MG63 (cell line): ENCODE results near the gene HMG20A. TPM values are rescaled to one million over a fixed set of nuclear protein-coding genes. Genes with fewer than 3 reads are reported as not detected.

ENCODE experiments used
- DNase-seq: peaks from one replicate; pipeline ENCODE4 v3.0.0-alpha.2; 2020
- H3K27me3 ChIP-seq: fragments of 250-450 bp; sonication (Bioruptor Pico); 2 replicates; pipeline ENCODE4 v1.5.1; 2020; ENCODE audit warnings: mild to moderate bottlenecking, moderate library complexity
- H3K36me3 ChIP-seq: fragments of 250-450 bp; sonication (Bioruptor Pico); 2 replicates; pipeline ENCODE4 v1.5.1; 2020; ENCODE audit warnings: mild to moderate bottlenecking, moderate library complexity
- H3K4me3 ChIP-seq: fragments of 250-450 bp; sonication (Bioruptor Pico); 2 replicates; pipeline ENCODE4 v1.5.1; 2020; ENCODE audit warnings: mild to moderate bottlenecking, moderate library complexity
- H3K9me3 ChIP-seq: fragments of 250-450 bp; sonication (Bioruptor Pico); 2 replicates; pipeline ENCODE4 v1.5.1; 2020; ENCODE audit warnings: mild to moderate bottlenecking, moderate library complexity
- total RNA-seq: library from RNA; depleted of rRNA; stranded (reverse); fragments of >200 nt; shearing (Covaris generic); gene quantifications from 2 replicates; pipeline ENCODE4 v1.2.3, GENCODE V29; 2014; ENCODE audit warnings: low replicate concordance

Gene HMG20A
- total RNA-seq, 1 experiment from 2014 or later, result 6.8 TPM

GRCh38 chr15:77513226-77513625 is 92.5 kb downstream of the HMG20A start:
- Histone ChIP-seq H3K9me3 (no peaks in the 10 kb centered on the region; the same call in 1 of the 2 replicates), H3K36me3 (no peaks in the 10 kb centered on the region), H3K27me3 (no peaks in the 10 kb centered on the region), H3K4me3 (no peak overlapping the region)
- no peak for DNase-seq

GRCh38 chr15:77514641-77515402 is 94.1 kb downstream of the HMG20A start:
- H3K4me3 ChIP-seq, result no peak overlapping the region
- no peaks in the 10 kb centered on the region for H3K36me3 ChIP-seq
- DNase-seq, result no peak
- H3K9me3 ChIP-seq, result no peaks in the 10 kb centered on the region; the same call in 1 of the 2 replicates
- no peaks in the 10 kb centered on the region for H3K27me3 ChIP-seq

DNA sequence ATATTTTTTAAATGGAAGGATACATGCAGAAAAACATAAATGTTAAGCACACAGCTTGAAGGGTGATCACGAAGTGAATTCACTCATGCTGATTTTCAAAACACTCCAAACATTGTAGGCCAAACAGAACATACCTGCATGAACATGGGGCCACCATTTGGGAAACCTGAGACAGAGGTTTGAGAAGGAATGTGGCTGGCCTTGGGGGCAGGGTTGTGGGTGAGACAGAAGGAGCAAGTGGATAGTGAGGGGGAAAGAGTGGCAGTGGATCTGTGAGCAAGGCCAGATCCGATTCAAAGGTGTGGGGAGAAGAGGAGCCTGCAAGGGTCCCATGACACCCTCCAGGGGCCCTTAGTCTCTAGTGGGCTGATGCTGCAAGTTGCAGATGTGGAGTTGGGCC is 94.9 kb downstream of the HMG20A start:
- no peaks in the 10 kb centered on the region for H3K27me3 ChIP-seq
- DNase-seq, result no peak
- H3K4me3 ChIP-seq, result no peak overlapping the region
- H3K9me3 ChIP-seq, result no peaks in the 10 kb centered on the region; the same call in 1 of the 2 replicates
- no peaks in the 10 kb centered on the region for H3K36me3 ChIP-seq

- Histone ChIP-seq H3K4me3 (no peak overlapping the region), H3K27me3 (no peaks in the 10 kb centered on the region), H3K36me3 (no peaks in the 10 kb centered on the region), H3K9me3 (no peaks in the 10 kb centered on the region; the same call in 1 of the 2 replicates)
- DNase-seq, result peak; percentile 77
These were observed 95.4 kb downstream of the HMG20A start for GRCh38 chr15:77516076-77516475.

GRCh38 chr15:77516786-77517185 is 96.1 kb downstream of the HMG20A start:
- no peaks in the 10 kb centered on the region for H3K9me3 ChIP-seq
- no peak overlapping the region for H3K4me3 ChIP-seq
- H3K36me3 ChIP-seq, result no peaks in the 10 kb centered on the region
- DNase-seq, result no peak
- H3K27me3 ChIP-seq, result no peaks in the 10 kb centered on the region

GRCh38 chr15:77517579-77517978 is 96.9 kb downstream of the HMG20A start:
- Histone ChIP-seq H3K9me3 (no peaks in the 10 kb centered on the region), H3K27me3 (no peaks in the 10 kb centered on the region), H3K4me3 (no peak overlapping the region), H3K36me3 (no peaks in the 10 kb centered on the region)
- DNase-seq, result no peak

DNA sequence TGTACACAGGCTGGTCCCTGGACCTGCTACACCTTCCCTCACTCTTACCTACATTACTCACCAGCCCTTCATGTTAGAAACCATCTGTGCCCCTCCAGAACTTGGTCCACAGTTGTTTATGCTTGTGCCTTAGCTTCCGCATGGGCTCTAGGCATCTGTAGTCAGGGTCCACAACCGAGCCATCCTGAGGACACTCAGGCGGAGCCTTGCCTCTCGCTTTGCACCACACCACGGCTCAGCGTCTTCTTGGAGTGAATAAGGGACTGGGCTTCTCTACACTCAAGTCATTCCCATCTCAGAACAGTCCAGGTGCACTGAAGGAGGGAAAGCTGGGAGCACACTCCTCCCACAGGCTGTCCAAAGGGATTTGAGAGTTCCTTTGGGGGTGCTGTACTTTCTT is 97.8 kb downstream of the HMG20A start:
- Histone ChIP-seq H3K27me3 (no peaks in the 10 kb centered on the region), H3K4me3 (no peak overlapping the region), H3K36me3 (no peaks in the 10 kb centered on the region), H3K9me3 (no peaks in the 10 kb centered on the region)
- no peak for DNase-seq

DNA sequence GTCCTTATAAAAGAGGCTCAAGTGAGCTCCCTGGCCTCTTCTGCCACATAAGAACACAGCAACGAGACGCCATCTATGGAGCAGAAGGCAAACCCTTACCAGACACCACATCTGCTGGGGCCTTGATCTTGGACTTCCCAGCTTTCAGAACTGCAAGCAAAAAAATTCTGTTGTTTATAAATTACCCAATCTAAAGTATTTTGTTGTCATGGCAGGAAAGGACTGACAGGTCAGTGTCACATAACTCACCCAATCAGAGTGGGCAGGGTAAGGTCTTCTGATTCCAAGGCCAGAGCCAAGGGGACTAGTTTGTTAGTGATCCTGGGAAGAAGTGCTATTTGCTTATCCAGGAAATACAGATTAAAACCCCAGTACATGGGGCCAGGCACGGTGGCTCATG is 98.9 kb downstream of the HMG20A start:
- Histone ChIP-seq H3K36me3 (no peaks in the 10 kb centered on the region), H3K4me3 (no peak overlapping the region)

DNA sequence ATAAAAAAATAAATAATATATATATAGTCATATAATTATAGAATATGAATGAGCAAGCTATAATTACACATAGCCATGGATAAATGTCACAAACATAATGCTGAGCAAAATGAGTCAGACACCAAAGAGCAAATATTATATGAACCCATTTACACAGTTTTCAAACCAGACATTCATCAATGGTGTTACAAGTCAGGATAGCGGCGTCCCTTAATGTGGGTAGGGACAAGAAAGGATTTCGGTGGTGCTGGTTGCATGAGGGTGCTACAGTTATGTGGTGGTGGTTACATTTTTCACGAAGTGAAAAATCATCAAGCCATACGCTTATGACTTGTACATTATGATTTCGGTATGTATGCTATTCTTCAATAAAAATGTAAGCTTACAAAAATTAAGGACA is 100.5 kb downstream of the HMG20A start:
- no peaks in the 10 kb centered on the region for H3K36me3 ChIP-seq
- no peaks in the 10 kb centered on the region for H3K27me3 ChIP-seq
- no peak overlapping the region for H3K4me3 ChIP-seq
- H3K9me3 ChIP-seq, result no peaks in the 10 kb centered on the region
- DNase-seq, result no peak

More for the DNA sequence above, 98.9 kb downstream of the HMG20A start:
- H3K27me3 ChIP-seq, result no peaks in the 10 kb centered on the region
- H3K9me3 ChIP-seq, result no peaks in the 10 kb centered on the region
- no peak for DNase-seq

DNA sequence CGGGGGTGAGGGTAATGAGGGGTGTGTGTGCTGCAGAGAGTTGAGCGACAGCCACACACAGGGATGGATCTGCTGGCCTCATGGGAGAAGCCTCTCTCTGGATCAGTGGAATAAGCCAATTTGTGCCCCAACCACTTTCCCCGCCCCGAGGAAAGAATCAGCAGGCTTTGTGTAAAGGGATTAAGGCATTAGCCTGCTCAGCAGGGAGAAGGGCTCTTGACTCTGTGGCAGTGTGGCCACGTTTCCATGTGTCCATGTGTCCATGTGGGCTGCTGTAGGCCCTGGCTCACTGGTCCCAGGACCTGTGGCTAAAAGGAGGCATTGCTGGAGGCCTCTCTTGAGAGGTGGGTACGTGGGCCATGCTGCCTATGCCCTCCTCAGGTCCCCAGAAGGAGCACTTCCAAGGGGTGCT is 104.7 kb downstream of the HMG20A start:
- no peak for DNase-seq
- Histone ChIP-seq H3K9me3 (no peaks in the 10 kb centered on the region), H3K36me3 (no peaks in the 10 kb centered on the region), H3K27me3 (no peaks in the 10 kb centered on the region), H3K4me3 (no peak overlapping the region)

GRCh38 chr15:77525907-77526594 is 105.4 kb downstream of the HMG20A start:
- Histone ChIP-seq H3K4me3 (no peak overlapping the region), H3K9me3 (no peaks in the 10 kb centered on the region), H3K36me3 (no peaks in the 10 kb centered on the region), H3K27me3 (no peaks in the 10 kb centered on the region)
- no peak for DNase-seq

GRCh38 chr15:77526595-77527163 is 106.0 kb downstream of the HMG20A start:
- Histone ChIP-seq H3K36me3 (no peaks in the 10 kb centered on the region), H3K4me3 (no peak overlapping the region), H3K9me3 (no peaks in the 10 kb centered on the region), H3K27me3 (no peaks in the 10 kb centered on the region)
- no peak for DNase-seq

GRCh38 chr15:77527164-77527778 is 106.6 kb downstream of the HMG20A start:
- Histone ChIP-seq H3K9me3 (no peaks in the 10 kb centered on the region), H3K27me3 (no peaks in the 10 kb centered on the region), H3K4me3 (no peak overlapping the region), H3K36me3 (no peaks in the 10 kb centered on the region)
- DNase-seq, result peak; percentile 58

GRCh38 chr15:77527831-77528231 is 107.1 kb downstream of the HMG20A start:
- Histone ChIP-seq H3K36me3 (no peaks in the 10 kb centered on the region), H3K4me3 (no peak overlapping the region), H3K27me3 (no peaks in the 10 kb centered on the region), H3K9me3 (no peaks in the 10 kb centered on the region)
- DNase-seq, result no peak

DNA sequence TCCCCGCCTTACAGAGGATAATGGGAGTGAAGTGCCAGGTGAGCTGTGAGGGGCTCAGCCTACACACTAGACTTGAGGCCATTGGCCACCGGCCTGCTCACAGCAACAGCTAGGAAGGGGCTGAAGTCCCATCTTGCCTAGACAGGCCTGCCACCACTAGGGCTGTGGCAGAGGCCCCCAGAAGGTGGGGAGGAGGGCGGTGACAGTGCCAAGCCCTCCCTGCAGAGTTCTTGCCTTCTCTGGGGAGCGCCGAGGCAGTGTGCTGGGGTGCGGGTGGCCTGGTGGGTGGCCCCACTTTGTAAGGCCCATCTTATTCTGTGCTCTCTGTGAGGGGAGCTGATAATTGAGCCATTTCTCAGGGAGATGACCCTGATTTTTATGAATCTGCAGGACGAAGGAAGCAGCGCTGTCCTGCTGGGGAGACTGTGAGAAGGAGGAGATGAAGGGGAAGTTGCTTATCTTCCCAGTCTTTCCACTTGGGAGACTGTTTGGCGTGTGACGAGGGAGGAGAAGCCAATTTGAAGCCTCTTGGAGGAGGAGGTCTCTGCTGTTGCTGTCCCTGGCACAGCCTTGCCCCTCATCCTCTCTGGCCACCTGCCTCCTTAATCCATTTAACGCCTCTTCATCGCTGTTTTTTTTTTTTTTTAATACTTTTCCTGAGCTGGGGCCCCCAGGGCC is 107.7 kb downstream of the HMG20A start:
- H3K36me3 ChIP-seq, result no peaks in the 10 kb centered on the region
- DNase-seq, result no peak
- no peaks in the 10 kb centered on the region for H3K9me3 ChIP-seq
- no peak overlapping the region for H3K4me3 ChIP-seq
- H3K27me3 ChIP-seq, result no peaks in the 10 kb centered on the region

GRCh38 chr15:77528968-77529319 is 108.3 kb downstream of the HMG20A start:
- no peaks in the 10 kb centered on the region for H3K9me3 ChIP-seq
- H3K27me3 ChIP-seq, result no peaks in the 10 kb centered on the region
- no peak for DNase-seq
- no peak overlapping the region for H3K4me3 ChIP-seq
- no peaks in the 10 kb centered on the region for H3K36me3 ChIP-seq
